GM18508 (cell line): ENCODE results near the gene GJC2.

Experiments
- ATAC-seq: cut with Tn5 transposase; IDR thresholded peaks from one replicate; pipeline ENCODE4 v1.9.1; 2021; ENCODE audit warnings: moderate number of reproducible peaks; ENCODE audit not compliant: insufficient read depth, unreplicated experiment

The GJC2 gene

GRCh38 chr1:228112617-228113016 is 37.1 kb upstream of the GJC2 start:
- ATAC-seq: no peak

GRCh38 chr1:228114827-228115226 is 34.9 kb upstream of the GJC2 start:
- ATAC-seq: no peak

- ATAC-seq: no peak
These were observed 32.4 kb upstream of the GJC2 start for GRCh38 chr1:228117335-228117734.

GRCh38 chr1:228118040-228118439 is 31.7 kb upstream of the GJC2 start:
- no peak for ATAC-seq

GRCh38 chr1:228120351-228120750 is 29.4 kb upstream of the GJC2 start:
- no peak for ATAC-seq

- ATAC-seq: no peak
These were observed 28.8 kb upstream of the GJC2 start for GRCh38 chr1:228120857-228121489.

GRCh38 chr1:228122921-228123441 is 26.7 kb upstream of the GJC2 start:
- no peak for ATAC-seq

GRCh38 chr1:228123505-228123904 is 26.2 kb upstream of the GJC2 start:
- ATAC-seq: no peak

- ATAC-seq: no peak
These were observed 24.5 kb upstream of the GJC2 start for GRCh38 chr1:228125185-228125584.

- ATAC-seq: no peak
These were observed 18.0 kb upstream of the GJC2 start for GRCh38 chr1:228131766-228132165.

GRCh38 chr1:228134591-228134990 is 15.1 kb upstream of the GJC2 start:
- ATAC-seq: no peak

GRCh38 chr1:228136901-228137300 is 12.8 kb upstream of the GJC2 start:
- ATAC-seq: no peak

- no peak for ATAC-seq
These were observed 10.3 kb upstream of the GJC2 start for GRCh38 chr1:228139406-228139930.

- ATAC-seq: peak; percentile 81
These were observed 9.6 kb upstream of the GJC2 start, which contains the start of gene GUK1 for GRCh38 chr1:228139931-228140723. Gene GUK1 (plus strand): TSS chr1:228140279. CDS start chr1:228140303, 24 bp downstream.

- ATAC-seq: no peak
These were observed 9.0 kb upstream of the GJC2 start for GRCh38 chr1:228140724-228141225.

GRCh38 chr1:228141226-228142044 is 8.3 kb upstream of the GJC2 start:
- ATAC-seq: no peak

GRCh38 chr1:228142155-228142691 is 7.5 kb upstream of the GJC2 start:
- ATAC-seq: no peak

- no peak for ATAC-seq
These were observed 7.0 kb upstream of the GJC2 start for GRCh38 chr1:228142701-228143136.

- ATAC-seq: no peak
These were observed 6.1 kb upstream of the GJC2 start for GRCh38 chr1:228143480-228144192.
